COR-L47 (cell line): Measurements from ENCODE around the gene PARD3B.

ENCODE experiments used
- DNase-seq: peaks from one replicate; lab custom pipeline; 2025; lab: John Stamatoyannopoulos, UW

The PARD3B gene

GRCh38 chr2:204544961-204545860 is at the start of gene PARD3B:
Gene PARD3B, plus strand, starts transcription at chr2:204545475. Its CDS starts 525 bp downstream, at chr2:204546000.
- DNase-seq, result peak; percentile 49

DNA sequence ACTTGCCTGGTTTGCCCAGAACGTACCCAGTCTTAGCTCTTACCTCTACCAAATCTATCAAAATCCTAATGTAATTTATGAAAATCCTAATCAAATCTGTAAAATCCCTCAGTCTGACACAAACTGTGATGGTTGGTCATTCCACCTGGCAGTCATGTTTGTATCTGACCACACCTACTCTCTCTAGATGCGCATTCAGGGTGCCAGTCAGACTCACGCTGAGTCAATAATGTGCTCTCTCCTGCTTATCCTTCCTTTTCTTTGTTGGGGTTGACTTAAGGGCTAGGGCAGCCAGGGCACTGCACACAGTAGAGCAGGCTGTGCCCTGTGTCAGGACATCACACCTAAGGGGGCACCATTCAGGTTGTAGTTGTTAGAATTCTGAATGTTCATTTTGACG is 48.5 kb upstream of the PARD3B start:
- no peak for DNase-seq

GRCh38 chr2:204497855-204498254 is 47.4 kb upstream of the PARD3B start:
- no peak for DNase-seq

DNA sequence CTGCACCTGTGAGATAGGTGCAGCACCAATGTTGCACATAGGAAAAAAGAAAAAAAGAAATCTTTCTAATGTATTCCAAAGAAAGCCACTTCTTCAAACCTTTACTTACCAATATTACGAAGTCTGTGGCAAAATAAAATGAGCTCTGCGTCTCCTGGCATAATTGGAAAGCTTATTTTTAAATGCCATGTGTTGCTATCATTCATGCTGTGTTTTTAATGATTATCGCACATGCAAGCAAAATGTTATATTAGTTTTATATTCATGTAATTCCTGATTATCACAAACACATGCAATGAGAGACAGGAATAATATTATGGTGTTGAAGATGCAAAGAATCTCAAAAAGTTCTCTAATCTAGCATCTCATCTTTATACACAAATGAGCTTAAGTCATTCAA is 47.0 kb upstream of the PARD3B start:
- DNase-seq, result no peak

DNA sequence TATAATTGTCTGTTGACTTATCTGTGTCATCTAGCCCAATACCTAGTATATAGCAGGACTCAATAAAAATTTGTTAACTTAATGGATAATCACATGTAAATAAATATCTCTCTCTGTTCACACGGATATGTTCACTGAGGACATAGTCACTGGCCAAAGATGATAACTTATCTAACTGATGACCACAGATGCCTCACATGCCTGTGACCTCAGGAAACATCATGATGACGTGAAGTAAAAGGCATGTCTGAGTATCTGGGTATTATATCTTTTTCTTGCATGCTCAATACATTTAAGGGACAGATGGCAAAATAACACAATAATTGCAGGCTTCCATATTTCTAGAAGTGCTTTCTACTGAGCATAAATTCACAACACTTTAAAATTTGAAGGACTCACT is 41.4 kb upstream of the PARD3B start:
- no peak for DNase-seq

DNA sequence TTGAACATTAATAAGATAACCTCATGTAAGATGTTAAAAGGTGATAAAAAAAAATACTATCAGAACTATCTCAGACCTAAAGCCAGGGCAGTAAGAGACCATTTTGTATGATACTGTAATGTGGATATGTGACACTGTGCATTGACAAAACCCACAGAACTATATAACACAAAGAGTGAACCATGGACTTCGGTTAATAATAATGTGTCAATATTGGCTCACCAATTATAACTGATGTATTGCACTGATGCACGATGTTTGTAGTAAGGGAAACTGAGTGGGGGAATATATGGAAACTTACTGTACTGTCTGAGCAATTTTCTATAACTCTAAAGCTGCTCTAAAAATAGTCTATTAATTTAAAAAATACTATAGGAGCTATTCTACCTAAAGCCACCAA is 40.7 kb upstream of the PARD3B start:
- DNase-seq, result no peak

DNA sequence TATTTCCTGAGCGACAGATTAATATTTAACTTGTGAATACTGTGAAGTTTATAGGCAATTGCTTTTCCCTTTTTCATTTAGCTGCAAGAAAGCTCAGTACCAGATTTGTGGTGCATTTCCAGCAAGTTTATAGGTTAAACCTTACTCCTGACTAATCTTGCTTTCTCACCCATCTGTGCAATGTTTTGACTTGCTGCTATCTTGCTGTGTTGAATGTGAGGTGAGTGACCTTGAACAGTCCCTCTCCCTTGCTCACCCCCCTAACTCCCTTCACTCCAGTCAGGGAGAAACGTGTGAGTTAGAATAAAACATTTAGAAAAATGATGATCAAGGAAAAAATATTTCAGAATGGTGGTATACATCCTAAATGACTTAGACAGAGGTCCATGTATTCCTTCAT is 39.8 kb upstream of the PARD3B start:
- no peak for DNase-seq

- DNase-seq, result no peak
Observed at GRCh38 chr2:204505946-204506345, 39.3 kb upstream of the PARD3B start.

DNA sequence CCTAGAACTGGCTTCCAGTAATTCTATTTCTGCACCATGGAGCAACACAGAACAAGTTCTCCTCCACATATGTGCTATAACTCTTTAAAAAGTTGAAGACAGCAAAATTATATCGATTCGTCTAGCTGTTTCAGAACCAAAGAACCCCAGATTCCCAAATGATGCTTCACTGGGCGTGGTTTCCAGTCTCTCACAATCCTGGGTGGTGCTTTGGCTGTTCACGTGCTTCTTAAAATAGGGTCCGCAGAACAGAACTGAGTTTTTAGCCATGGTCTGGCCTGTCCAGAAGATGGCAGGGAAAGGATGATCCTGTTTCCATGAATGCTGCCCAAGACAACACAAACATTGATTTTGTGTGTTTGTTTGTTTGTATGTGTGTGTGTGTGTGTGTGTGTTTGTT is 37.6 kb upstream of the PARD3B start:
- DNase-seq, result no peak

- DNase-seq, result no peak
Observed at GRCh38 chr2:204510709-204511420, 34.4 kb upstream of the PARD3B start.

DNA sequence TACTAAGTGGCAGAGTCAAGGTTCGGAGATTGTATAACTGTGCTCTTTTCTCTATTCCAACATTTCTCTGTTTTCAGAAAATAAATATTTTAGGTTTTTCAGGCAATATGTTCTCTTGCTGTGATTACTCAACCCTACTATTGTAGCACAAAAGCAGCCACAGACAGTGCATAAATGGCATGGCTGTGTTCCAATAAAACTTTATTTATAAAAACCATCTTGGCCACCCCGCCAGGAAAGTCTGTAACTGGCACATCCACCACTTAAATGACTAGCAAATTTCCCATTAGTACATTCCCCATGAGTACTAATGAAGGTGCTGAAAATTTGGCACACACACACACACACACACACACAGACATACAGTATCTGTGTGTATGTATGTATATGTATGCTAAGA is 30.8 kb upstream of the PARD3B start:
- DNase-seq, result no peak

DNA sequence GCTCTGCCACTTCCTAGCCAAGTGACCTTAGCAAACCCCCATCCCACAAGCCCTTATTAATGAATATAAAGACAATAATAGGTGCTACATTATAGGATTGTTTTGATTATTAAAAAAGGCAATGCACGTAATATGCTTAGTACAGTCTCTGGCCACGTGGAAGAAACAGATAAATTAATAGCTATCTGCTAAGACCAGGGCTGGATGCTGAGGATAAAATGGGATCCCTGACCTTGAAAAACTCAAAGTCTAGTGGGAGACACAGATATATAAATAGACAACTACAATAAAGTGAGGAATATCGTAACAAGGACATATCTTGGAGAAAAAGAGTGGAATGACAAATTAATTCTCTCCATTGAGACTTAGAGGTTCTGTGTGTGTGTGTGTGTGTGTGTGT is 29.9 kb upstream of the PARD3B start:
- DNase-seq, result no peak

DNA sequence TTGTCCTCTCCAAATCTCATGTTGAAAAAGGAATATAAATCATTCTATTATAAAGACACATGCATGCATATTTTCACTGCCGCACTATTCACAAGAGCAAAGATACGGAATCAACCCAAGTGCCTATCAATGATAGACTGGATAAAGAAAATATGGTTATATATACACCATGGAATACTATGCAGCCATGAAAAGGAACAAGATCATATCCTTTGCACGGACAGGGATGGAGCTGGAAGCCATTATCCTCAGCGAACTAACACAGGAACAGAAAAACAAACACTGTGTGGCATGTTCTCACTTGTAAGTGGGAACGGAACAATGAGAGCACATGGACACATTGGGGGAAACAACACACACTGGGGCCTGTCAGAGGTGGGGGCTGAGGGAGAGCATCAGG is 28.1 kb upstream of the PARD3B start:
- DNase-seq, result no peak

DNA sequence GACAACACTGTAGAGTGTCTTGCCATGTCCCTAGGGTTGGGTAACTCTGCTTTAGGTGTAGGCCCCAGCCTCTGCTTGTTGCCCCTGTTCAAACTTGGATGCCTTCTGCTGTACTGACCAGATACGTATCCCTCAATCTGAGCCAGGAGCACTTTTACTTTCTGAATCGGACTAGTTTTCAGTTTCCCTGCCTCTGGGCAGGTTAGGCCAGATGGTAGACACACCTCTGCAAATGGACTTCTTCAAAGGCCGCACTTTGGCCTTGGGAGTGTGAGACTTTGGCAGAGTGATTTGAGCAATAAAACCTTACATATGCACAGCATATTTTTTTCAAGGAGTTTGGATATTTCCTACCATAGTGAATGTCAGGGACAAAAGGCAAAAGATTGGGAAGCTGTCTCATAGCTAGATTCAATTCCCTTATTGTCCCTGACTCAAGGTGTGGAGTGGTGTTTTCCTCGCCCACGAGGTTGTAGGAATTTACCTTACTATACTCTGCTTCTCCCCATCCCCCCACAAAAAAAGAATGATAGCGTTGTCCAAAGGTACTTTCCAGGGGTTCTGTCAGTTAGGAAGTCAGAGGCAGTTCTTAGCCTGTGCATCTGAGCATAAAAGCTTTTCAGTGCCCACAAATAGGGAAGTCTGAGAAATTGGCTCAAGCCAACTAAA is 15.3 kb upstream of the PARD3B start:
- no peak for DNase-seq

DNA sequence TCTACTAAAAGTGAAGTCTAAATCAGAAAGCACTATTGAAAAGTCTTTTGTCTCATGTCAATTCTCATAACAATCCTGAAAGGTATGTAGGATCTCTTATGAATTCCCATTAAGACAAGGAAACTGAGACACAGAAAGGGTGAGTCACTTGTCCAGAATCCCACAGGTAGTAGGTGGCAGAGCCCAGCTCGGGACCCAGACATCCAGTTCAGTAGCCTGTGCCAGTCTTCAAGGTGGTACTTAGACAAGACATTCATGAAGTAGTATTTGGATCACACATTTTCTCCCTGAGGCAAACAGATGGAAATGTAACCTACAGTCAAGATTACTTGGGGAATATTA is 14.8 kb upstream of the PARD3B start:
- no peak for DNase-seq

GRCh38 chr2:204533629-204534370 is 11.5 kb upstream of the PARD3B start:
- no peak for DNase-seq

- DNase-seq, result no peak
Observed at GRCh38 chr2:204535356-204535755, 9.9 kb upstream of the PARD3B start.

DNA sequence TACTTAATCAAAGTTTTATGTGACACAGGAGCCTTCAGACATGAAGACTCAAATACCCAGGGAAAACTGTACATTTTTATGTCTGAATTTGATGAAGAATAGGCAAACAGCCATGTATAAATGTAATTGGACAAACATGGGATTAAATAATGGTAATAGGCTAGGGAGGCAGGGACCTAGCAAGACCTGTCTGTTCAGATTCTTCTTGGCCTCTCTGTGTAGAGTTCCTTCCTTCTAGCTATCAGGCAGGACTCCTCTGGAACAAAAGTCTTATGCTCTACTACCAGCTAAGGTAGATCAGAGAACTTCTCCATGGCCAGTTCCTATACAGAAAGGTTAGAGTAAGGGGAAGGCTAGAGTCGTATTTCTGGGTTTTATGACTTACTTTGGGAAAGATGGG is 9.5 kb upstream of the PARD3B start:
- no peak for DNase-seq

- DNase-seq, result peak; percentile 51
Observed at GRCh38 chr2:204538182-204539018, 6.9 kb upstream of the PARD3B start.

DNA sequence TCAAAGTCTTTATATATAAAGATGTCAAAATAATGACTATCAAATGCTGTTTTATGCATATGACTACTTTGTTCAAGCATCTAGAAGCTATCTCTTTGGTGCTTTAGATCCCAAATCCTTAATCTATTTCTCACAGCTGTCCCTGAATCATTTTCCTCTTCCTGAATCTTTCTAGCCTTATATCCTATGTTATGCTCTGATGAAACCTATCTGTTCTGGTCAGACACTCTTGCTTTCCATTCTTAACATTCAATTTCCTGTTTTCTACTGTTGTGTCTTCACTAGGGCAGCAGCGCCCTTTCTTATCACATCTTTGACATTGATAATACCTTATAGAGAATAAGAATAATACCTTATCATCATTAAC is 6.3 kb upstream of the PARD3B start:
- DNase-seq, result no peak

DNA sequence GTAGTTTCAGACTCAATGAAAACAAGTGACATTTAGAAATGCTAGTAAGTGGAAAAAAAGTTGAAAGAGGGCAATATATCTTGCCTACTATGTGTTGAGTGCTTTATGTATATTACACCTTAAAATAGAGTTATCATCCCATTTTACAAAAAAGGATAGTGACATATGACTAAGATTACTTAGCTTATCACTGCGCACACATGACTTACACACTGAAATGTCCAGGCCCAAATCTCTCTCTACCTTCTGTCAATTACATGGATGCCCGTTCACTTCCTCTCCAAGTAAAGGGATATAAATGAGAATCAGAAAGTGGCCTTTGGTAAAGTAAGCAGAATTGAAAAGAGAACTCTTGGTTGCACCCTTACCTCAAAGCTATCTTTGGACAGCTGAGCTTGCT is 3.6 kb upstream of the PARD3B start:
- DNase-seq, result no peak
